H9 (cell line): Measurements from ENCODE around the gene PHACTR1. TPM values are rescaled to one million over a fixed set of nuclear protein-coding genes. Genes with fewer than 3 reads are reported as not detected.

Experiments
- DNase-seq: peaks from one replicate; pipeline ENCODE4 v3.0.0-alpha.2; 2017
- H2AFZ ChIP-seq: one replicate; pipeline ENCODE4 v1.6.1; 2013; ENCODE audit warnings: mild to moderate bottlenecking, low read length, control low read depth, moderate library complexity
- H2AK5ac ChIP-seq: 2 replicates; pipeline ENCODE4 v1.6.1; 2013; ENCODE audit warnings: low read length, control low read depth, mixed read lengths; ENCODE audit not compliant: insufficient read length
- H2BK120ac ChIP-seq: one replicate; pipeline ENCODE4 v1.6.1; 2013; ENCODE audit warnings: low read depth, mild to moderate bottlenecking, low read length, control low read depth, inconsistent platforms; ENCODE audit not compliant: poor library complexity, severe bottlenecking
- H2BK12ac ChIP-seq: 2 replicates; pipeline ENCODE4 v1.6.1; 2013; ENCODE audit warnings: low read length, control low read depth, mixed read lengths, low read depth; ENCODE audit not compliant: insufficient read length
- H2BK15ac ChIP-seq: 2 replicates; pipeline ENCODE4 v1.6.1; 2013; ENCODE audit warnings: low read depth, low read length, control low read depth
- H2BK20ac ChIP-seq: one replicate; pipeline ENCODE4 v1.6.1; 2013; ENCODE audit warnings: low read depth, mild to moderate bottlenecking, low read length, control low read depth, inconsistent platforms; ENCODE audit not compliant: poor library complexity, severe bottlenecking
- H2BK5ac ChIP-seq: 2 replicates; pipeline ENCODE4 v1.6.1; 2013; ENCODE audit warnings: low read length, control low read depth, mixed read lengths; ENCODE audit not compliant: insufficient read length
- H3K14ac ChIP-seq: 2 replicates; pipeline ENCODE4 v1.6.1; 2013; ENCODE audit warnings: low read length, control low read depth; ENCODE audit not compliant: insufficient read depth
- H3K18ac ChIP-seq: 2 replicates; pipeline ENCODE4 v1.6.1; 2013; ENCODE audit warnings: low read depth, mild to moderate bottlenecking, mixed read lengths, low read length, control low read depth; ENCODE audit not compliant: insufficient read length
- H3K23ac ChIP-seq: 2 replicates; pipeline ENCODE4 v1.6.1; 2013; ENCODE audit warnings: low read length, control low read depth, mixed read lengths, low read depth; ENCODE audit not compliant: insufficient read length
- H3K23me2 ChIP-seq: 2 replicates; pipeline ENCODE4 v1.6.1; 2013; ENCODE audit warnings: low read depth, mild to moderate bottlenecking, mixed read lengths, low read length, control low read depth; ENCODE audit not compliant: insufficient read length, poor library complexity, severe bottlenecking
- H3K27ac ChIP-seq: 2 replicates; pipeline ENCODE4 v1.5.1; 2013; ENCODE audit warnings: low read length, control low read depth, mixed read lengths, low read depth; ENCODE audit not compliant: insufficient read length
- H3K27me3 ChIP-seq: 2 replicates; pipeline ENCODE4 v1.6.1; 2013; ENCODE audit warnings: low read length, control low read depth, inconsistent platforms; ENCODE audit not compliant: insufficient read depth
- H3K4ac ChIP-seq: 2 replicates; pipeline ENCODE4 v1.6.1; 2013; ENCODE audit warnings: low read depth, mild to moderate bottlenecking, control low read depth, inconsistent platforms, low read length, moderate library complexity
- H3K4me1 ChIP-seq: 2 replicates; pipeline ENCODE4 v1.6.1; 2013; ENCODE audit warnings: low read length, control low read depth, inconsistent platforms; ENCODE audit not compliant: insufficient read depth
- H3K4me2 ChIP-seq: 2 replicates; pipeline ENCODE4 v1.6.1; 2013; ENCODE audit warnings: low read length, control low read depth, mixed read lengths; ENCODE audit not compliant: insufficient read length, insufficient read depth
- H3K56ac ChIP-seq: 2 replicates; pipeline ENCODE4 v1.6.1; 2013; ENCODE audit warnings: low read depth, mild to moderate bottlenecking, mixed read lengths, low read length, control low read depth; ENCODE audit not compliant: insufficient read length
- H3K79me1 ChIP-seq: 2 replicates; pipeline ENCODE4 v1.6.1; 2013; ENCODE audit warnings: low read depth, mild to moderate bottlenecking, moderate library complexity, low read length, control low read depth, inconsistent platforms; ENCODE audit not compliant: insufficient read depth, poor library complexity, severe bottlenecking
- H3K79me2 ChIP-seq: 2 replicates; pipeline ENCODE4 v1.6.1; 2013; ENCODE audit warnings: low read length, control low read depth, inconsistent platforms; ENCODE audit not compliant: insufficient read depth
- H3K9ac ChIP-seq: 2 replicates; pipeline ENCODE4 v1.6.1; 2013; ENCODE audit warnings: low read length, control low read depth, mixed read lengths; ENCODE audit not compliant: insufficient read length; ENCODE audit errors: extremely low read depth
- H3K9me3 ChIP-seq: one replicate; pipeline ENCODE4 v1.6.1; 2013; ENCODE audit warnings: low read depth, low read length, inconsistent platforms; ENCODE audit not compliant: control insufficient read depth
- H3T11ph ChIP-seq: one replicate; pipeline ENCODE4 v1.6.1; 2013; ENCODE audit warnings: mild to moderate bottlenecking, low read length, control low read depth, inconsistent platforms
- H4K20me1 ChIP-seq: one replicate; pipeline ENCODE4 v1.6.1; 2013; ENCODE audit not compliant: control insufficient read depth, insufficient read length, insufficient read depth
- H4K5ac ChIP-seq: 2 replicates; pipeline ENCODE4 v1.6.1; 2013; ENCODE audit warnings: low read depth, mild to moderate bottlenecking, mixed read lengths, low read length, control low read depth; ENCODE audit not compliant: insufficient read length
- H4K8ac ChIP-seq: replicated peaks from 2 replicates; pipeline ENCODE4 v1.6.1; 2013; ENCODE audit warnings: low read length, control low read depth, mixed read lengths, low read depth; ENCODE audit not compliant: insufficient read length
- H4K91ac ChIP-seq: 2 replicates; pipeline ENCODE4 v1.6.1; 2013; ENCODE audit warnings: low read depth, mild to moderate bottlenecking, moderate library complexity, mixed read lengths, low read length, control low read depth; ENCODE audit not compliant: insufficient read length
- H3K27ac Mint-ChIP-seq, 3 experiments: 2 replicates in 2 of 3; 3 replicates in 1 of 3; pipeline ENCODE4 v1.8.0; 2020 to 2021; ENCODE audit warnings: mixed read lengths in 3 of 3, mild to moderate bottlenecking in 1 of 3, moderate library complexity in 1 of 3
- H3K27me3 Mint-ChIP-seq: 2 replicates; pipeline ENCODE4 v1.8.0; 2021; ENCODE audit warnings: low read depth, mild to moderate bottlenecking, moderate library complexity, mixed read lengths
- H3K36me3 Mint-ChIP-seq, 3 experiments: 2 replicates in 2 of 3; 3 replicates in 1 of 3; pipeline ENCODE4 v1.8.0; 2020 to 2021; ENCODE audit warnings: low read depth in 3 of 3, mixed read lengths in 3 of 3; ENCODE audit not compliant: insufficient read depth in 1 of 3
- H3K4me1 Mint-ChIP-seq, 2 experiments: 2 replicates each; pipeline ENCODE4 v1.8.0; 2020; ENCODE audit warnings: mixed read lengths in 2 of 2
- H3K4me3 Mint-ChIP-seq, 2 experiments: 2 replicates in 1 of 2; 3 replicates in 1 of 2; pipeline ENCODE4 v1.8.0; 2020 to 2021; ENCODE audit warnings: mild to moderate bottlenecking in 2 of 2, mixed read lengths in 2 of 2, moderate library complexity in 1 of 2
- H3K9me3 Mint-ChIP-seq, 2 experiments: 2 replicates in 1 of 2; 3 replicates in 1 of 2; pipeline ENCODE4 v1.8.0; 2020; ENCODE audit warnings: mild to moderate bottlenecking in 2 of 2, mixed read lengths in 2 of 2, moderate library complexity in 1 of 2
- CTCF ChIP-seq: fragments of 200-600 bp; sonication (generic); conservative IDR thresholded peaks from 3 replicates; pipeline ENCODE4 v1.8.0; 2021; ENCODE audit warnings: antibody characterized with exemption, mild to moderate bottlenecking
- WGBS: extraction: QIAGEN DNeasy Blood & Tissue Kit; methylation state at CpG from one replicate; pipeline ENCODE4 v1.1.7; 2013; ENCODE audit warnings: missing lambda C conversion rate, low lambda C conversion rate, mixed read lengths; ENCODE audit not compliant: insufficient read length; ENCODE audit errors: extremely low coverage; 5-methylcytosine and 5-hydroxymethylcytosine counted together
- total RNA-seq: library from RNA; stranded (reverse); gene quantifications from 2 replicates; pipeline ENCODE4 v1.2.1, GENCODE V29; 2021

The PHACTR1 gene
- total RNA-seq, 1 experiment from 2014 or later = 15.9 TPM

DNA sequence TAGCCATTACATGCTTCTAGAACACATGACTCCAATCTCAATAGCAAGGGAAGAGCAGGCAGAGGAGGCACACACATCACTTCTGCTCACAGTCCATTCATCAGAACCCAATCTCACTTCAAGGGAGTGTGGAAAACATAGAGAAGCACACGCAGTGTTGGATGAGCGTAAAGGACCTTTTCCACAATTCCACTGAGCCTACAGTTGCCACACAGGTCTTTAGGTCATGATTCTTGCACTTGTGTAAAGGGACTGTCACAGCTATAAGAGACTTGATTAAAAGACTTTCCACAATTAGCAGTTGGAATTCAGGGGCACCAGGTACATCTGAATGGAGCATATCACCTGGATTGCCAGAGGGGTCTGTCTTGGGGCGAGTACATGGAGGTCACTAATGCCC lies 525.6 kb downstream of the PHACTR1 start:
- no peaks in the 10 kb centered on the region for H4K20me1 ChIP-seq
- H3K4me1 ChIP-seq = no peaks in the 10 kb centered on the region
- H4K5ac ChIP-seq = no peak overlapping the region
- no peaks in the 10 kb centered on the region for H3K79me2 ChIP-seq
- TF ChIP-seq CTCF = no peak
- peak overlapping the region; percentile 57 for H2BK12ac ChIP-seq
- H3K23ac ChIP-seq = no peak overlapping the region
- no peaks in the 10 kb centered on the region for H3K27me3 Mint-ChIP-seq
- H3K4me2 ChIP-seq = no peak overlapping the region
- H3K27me3 ChIP-seq = no peaks in the 10 kb centered on the region
- no CpG with 5 or more reads among the region's 3 CpGs for WGBS
- H3K27ac ChIP-seq = no peak overlapping the region
- H3K79me1 ChIP-seq = no peaks in the 10 kb centered on the region
- no peak overlapping the region for H4K91ac ChIP-seq
- H2BK15ac ChIP-seq = no peak overlapping the region
- H3K9me3 ChIP-seq = peaks cover 5% of the 10 kb centered on the region
- no peak overlapping the region for H2AFZ ChIP-seq
- H3K23me2 ChIP-seq = no peaks in the 10 kb centered on the region
- peaks cover 5 to 8% (median 6%) of the 10 kb centered on the region in 3 experiments; a peak in 5 of 7 replicates for H3K36me3 Mint-ChIP-seq
- no peak overlapping the region for H3K14ac ChIP-seq
- H3K4me1 Mint-ChIP-seq = peaks cover 12 to 21% of the 10 kb centered on the region in 2 experiments
- H3K27ac Mint-ChIP-seq = no peak overlapping the region
- H3K4ac ChIP-seq = no peak overlapping the region
- H3K56ac ChIP-seq = no peak overlapping the region
- no peak overlapping the region for H2AK5ac ChIP-seq
- H2BK20ac ChIP-seq = no peak overlapping the region
- H4K8ac ChIP-seq = no peak overlapping the region
- no peak for DNase-seq
- no peak overlapping the region for H3K18ac ChIP-seq
- H3T11ph ChIP-seq = no peak overlapping the region
- no peak overlapping the region for H2BK5ac ChIP-seq
- no peak overlapping the region for H2BK120ac ChIP-seq
- no peak overlapping the region for H3K4me3 Mint-ChIP-seq
- no peak overlapping the region for H3K9ac ChIP-seq
- peaks cover 6 to 7% of the 10 kb centered on the region in 2 experiments; a peak in 3 of 5 replicates for H3K9me3 Mint-ChIP-seq
